ENCODE data around the gene DHPS. TPM values are rescaled to one million over a fixed set of nuclear protein-coding genes. Genes with fewer than 3 reads are reported as not detected.

DHPS gene
- total RNA-seq, 1 donor from 2014 or later = 160 TPM

- no peak for TF ChIP-seq CTCF (IDR thresholded peaks at IDR 0.05)
- peaks cover 50% of the 10 kb centered on the region for H3K36me3 Mint-ChIP-seq (ENCODE audit: low read depth)
- peak overlapping the region; percentile 97 for H3K4me3 Mint-ChIP-seq
- CTCF ChIA-PET = interaction anchor here (1.2 to 9.7 kb wide), 2 partner anchors 106 to 107 kb away, joined by 3 to 67 read pairs; no protein-coding TSS in a partner anchor
- H3K27ac Mint-ChIP-seq = peak overlapping the region; percentile 100
- peak; percentile 10 for ATAC-seq (ENCODE audit: low read depth)
- POLR2A ChIA-PET = interaction anchor here (0.5 to 5.4 kb wide), 19 partner anchors 12 to 229 kb away, joined by 3 to 51 read pairs (median 5); partner anchors contain the start of genes DHPS, FBXW9, JUNB and TNPO2
- H3K9me3 Mint-ChIP-seq = no peaks in the 10 kb centered on the region
- peak; percentile 70 for DNase-seq
- H3K4me1 Mint-ChIP-seq = peaks cover 64% of the 10 kb centered on the region
- intact Hi-C loops (cut with micrococcal nuclease) = loop anchor here (1.0 to 5.0 kb wide), 5 partner anchors 12 to 745 kb away; partner anchors contain the start of genes DHPS, TNPO2, ZNF563 and ZNF700
- H3K27me3 Mint-ChIP-seq = no peaks in the 10 kb centered on the region
Observed at GRCh38 chr19:12669270-12670158, 12.2 kb downstream of the DHPS start.

GRCh38 chr19:12668932-12669269 lies 12.8 kb downstream of the DHPS start:
- no peak for DNase-seq
- Mint-ChIP-seq H3K36me3 (ENCODE audit: low read depth) (peaks cover 50% of the 10 kb centered on the region), H3K4me1 (peaks cover 68% of the 10 kb centered on the region), H3K27ac (peak overlapping the region; percentile 100), H3K4me3 (peak overlapping the region; percentile 97), H3K27me3 (no peaks in the 10 kb centered on the region), H3K9me3 (no peaks in the 10 kb centered on the region)
- ChIA-PET POLR2A (interaction anchor here (0.5 to 5.4 kb wide), 18 partner anchors 11 to 228 kb away, joined by 3 to 51 read pairs (median 6); partner anchors contain the start of genes DHPS, FBXW9, JUNB and TNPO2), CTCF (interaction anchor here (1.2 to 1.5 kb wide), 2 partner anchors 29 to 105 kb away, joined by 3 to 4 read pairs; no protein-coding TSS in a partner anchor)
- no peak for ATAC-seq (ENCODE audit: low read depth)
- no peak for TF ChIP-seq CTCF (IDR thresholded peaks at IDR 0.05)
- intact Hi-C loops (cut with micrococcal nuclease) = loop anchor here (1.0 to 5.0 kb wide), 5 partner anchors 12 to 744 kb away; partner anchors contain the start of genes DHPS, TNPO2, ZNF563 and ZNF700

GRCh38 chr19:12668346-12668745 lies 13.3 kb downstream of the DHPS start:
- intact Hi-C loops (cut with micrococcal nuclease) = loop anchor here (2.0 to 5.0 kb wide), 4 partner anchors 54 to 744 kb away; partner anchors contain the start of genes TNPO2, ZNF563 and ZNF700
- no peak for DNase-seq
- Mint-ChIP-seq H3K4me1 (peaks cover 74% of the 10 kb centered on the region), H3K4me3 (peak overlapping the region; percentile 97), H3K9me3 (no peaks in the 10 kb centered on the region), H3K36me3 (ENCODE audit: low read depth) (peaks cover 50% of the 10 kb centered on the region), H3K27ac (peak overlapping the region; percentile 100), H3K27me3 (no peaks in the 10 kb centered on the region)
- POLR2A ChIA-PET = interaction anchor here (0.5 to 5.4 kb wide), 10 partner anchors 10 to 123 kb away, joined by 3 to 51 read pairs (median 6); partner anchors contain the start of genes DHPS, JUNB, TNPO2 and ZNF490
- no peak for TF ChIP-seq CTCF (IDR thresholded peaks at IDR 0.05)
- no peak for ATAC-seq (ENCODE audit: low read depth)
- CTCF ChIA-PET = interaction anchor here (1.2 to 1.5 kb wide), 2 partner anchors 28 to 105 kb away, joined by 3 to 4 read pairs; no protein-coding TSS in a partner anchor

- no peak for TF ChIP-seq CTCF (IDR thresholded peaks at IDR 0.05)
- DNase-seq = no peak
- POLR2A ChIA-PET = interaction anchor here (0.6 to 2.2 kb wide), 4 partner anchors 10 to 104 kb away, joined by 3 to 20 read pairs (median 6); partner anchors contain the start of genes ZNF490 and ZNF791
- Mint-ChIP-seq H3K9me3 (no peaks in the 10 kb centered on the region), H3K27ac (peak overlapping the region; percentile 100), H3K36me3 (ENCODE audit: low read depth) (peaks cover 53% of the 10 kb centered on the region), H3K27me3 (no peaks in the 10 kb centered on the region), H3K4me1 (peaks cover 74% of the 10 kb centered on the region), H3K4me3 (peak overlapping the region; percentile 97)
- CTCF ChIA-PET = interaction anchor here (1.5 kb wide), 1 partner anchor 28 kb away, joined by 4 read pairs; no protein-coding TSS in a partner anchor
- ATAC-seq (ENCODE audit: low read depth) = no peak
- intact Hi-C loops (cut with micrococcal nuclease) = loop anchor here (2.0 to 5.0 kb wide), 4 partner anchors 54 to 743 kb away; partner anchors contain the start of genes TNPO2, ZNF563 and ZNF700
Observed at GRCh38 chr19:12667731-12668302, 13.9 kb downstream of the DHPS start.
